Left ventricle myocardium inferior (tissue), 1 donor: ENCODE results near the gene PABPN1. TPM values are rescaled to one million over a fixed set of nuclear protein-coding genes. Genes with fewer than 3 reads are reported as not detected.

Source experiments
- DNase-seq: peaks from one replicate; pipeline ENCODE4 v3.0.0-alpha.2; 2020
- H3K27ac ChIP-seq: fragments of 200-600 bp; replicated peaks from 2 replicates; pipeline ENCODE4 v1.8.0; 2021
- H3K27me3 ChIP-seq: fragments of 200-600 bp; 2 replicates; pipeline ENCODE4 v1.8.0; 2021; ENCODE audit warnings: low read depth
- H3K36me3 ChIP-seq: fragments of 200-600 bp; 2 replicates; pipeline ENCODE4 v1.8.0; 2021
- H3K4me1 ChIP-seq: fragments of 200-600 bp; 2 replicates; pipeline ENCODE4 v1.8.0; 2021
- H3K4me3 ChIP-seq: fragments of 200-600 bp; 2 replicates; pipeline ENCODE4 v1.8.0; 2021; ENCODE audit warnings: mild to moderate bottlenecking, moderate library complexity
- H3K9me3 ChIP-seq: fragments of 200-600 bp; replicated peaks from 2 replicates; pipeline ENCODE4 v1.8.0; 2021
- CTCF ChIP-seq: fragments of 200-600 bp; IDR thresholded peaks from 2 replicates; pipeline ENCODE4 v1.8.0; 2021; ENCODE audit warnings: antibody characterized with exemption, mild to moderate bottlenecking, borderline replicate concordance
- intact Hi-C: fragments of 100-400 bp; cut with micrococcal nuclease; formaldehyde crosslinking; loops from one replicate; pipeline ENCODE4 v1.11.0; 2022
- total RNA-seq: library from RNA; stranded (reverse); fragmentation: NEBNext Ultra II Directional; extraction: Animal tissue kit (Norgen Biotek cat#: 25700); gene quantifications from one replicate; pipeline ENCODE4 v1.2.1, GENCODE V29; 2021
- donor health status: DM: no; HTN: yes; CAD: no; lungs with severe emphysema.

The PABPN1 gene
- total RNA-seq, 1 donor from 2014 or later: 71.2 TPM

- no peak for TF ChIP-seq CTCF
- Histone ChIP-seq H3K9me3 (no peaks in the 10 kb centered on the region), H3K27ac (peak overlapping the region; percentile 44), H3K4me1 (peaks cover 17% of the 10 kb centered on the region), H3K36me3 (no peaks in the 10 kb centered on the region), H3K27me3 (peaks cover 6% of the 10 kb centered on the region), H3K4me3 (no peak overlapping the region)
- no peak for DNase-seq
- intact Hi-C loops: no loop called here
These were observed 25.6 kb downstream of the PABPN1 start for GRCh38 chr14:23346693-23347405.

- Histone ChIP-seq H3K4me3 (no peak overlapping the region), H3K4me1 (peaks cover 25% of the 10 kb centered on the region), H3K27me3 (peaks cover 10% of the 10 kb centered on the region), H3K27ac (no peak overlapping the region), H3K9me3 (no peaks in the 10 kb centered on the region), H3K36me3 (no peaks in the 10 kb centered on the region)
- TF ChIP-seq CTCF: no peak
- DNase-seq: no peak
- intact Hi-C loops: no loop called here
These were observed 26.4 kb downstream of the PABPN1 start for GRCh38 chr14:23347406-23348296.

GRCh38 chr14:23348297-23348655, 27.0 kb downstream of the PABPN1 start:
- intact Hi-C loops: no loop called here
- no peak for TF ChIP-seq CTCF

GRCh38 chr14:23349156-23349845, 28.0 kb downstream of the PABPN1 start:
- no peak overlapping the region for H3K4me3 ChIP-seq
- H3K27ac ChIP-seq: no peak overlapping the region
- H3K4me1 ChIP-seq: peaks cover 32% of the 10 kb centered on the region
- DNase-seq: no peak
- intact Hi-C loops: no loop called here
- peaks cover 10% of the 10 kb centered on the region for H3K27me3 ChIP-seq
- no peaks in the 10 kb centered on the region for H3K9me3 ChIP-seq
- no peak for TF ChIP-seq CTCF
- no peaks in the 10 kb centered on the region for H3K36me3 ChIP-seq

More at GRCh38 chr14:23348297-23348655, 27.0 kb downstream of the PABPN1 start:
- H3K27me3 ChIP-seq: peaks cover 10% of the 10 kb centered on the region
- H3K4me1 ChIP-seq: peaks cover 31% of the 10 kb centered on the region
- DNase-seq: no peak
- no peak overlapping the region for H3K27ac ChIP-seq
- no peaks in the 10 kb centered on the region for H3K9me3 ChIP-seq
- no peaks in the 10 kb centered on the region for H3K36me3 ChIP-seq
- no peak overlapping the region for H3K4me3 ChIP-seq

- DNase-seq: no peak
- H3K4me1 ChIP-seq: peaks cover 19% of the 10 kb centered on the region
- intact Hi-C loops: no loop called here
- no peak for TF ChIP-seq CTCF
- H3K36me3 ChIP-seq: no peaks in the 10 kb centered on the region
- H3K9me3 ChIP-seq: no peaks in the 10 kb centered on the region
- H3K4me3 ChIP-seq: peak overlapping the region; percentile 76
- H3K27ac ChIP-seq: peak overlapping the region; percentile 50
- H3K27me3 ChIP-seq: peaks cover 10% of the 10 kb centered on the region
These were observed 30.6 kb downstream of the PABPN1 start for GRCh38 chr14:23351681-23352505.
